ENCODE measurements around the gene CD52. TPM values are rescaled to one million over a fixed set of nuclear protein-coding genes. Genes with fewer than 3 reads are reported as not detected.

The CD52 gene
- total RNA-seq, 1 experiment from 2014 or later, result 2.8 TPM

GRCh38 chr1:26287033-26287711 lies 30.6 kb upstream of the CD52 start:
- no peak overlapping the region for H3K4me3 Mint-ChIP-seq
- POLR2A ChIA-PET, result no interaction called here
- no peak for ATAC-seq
- TF ChIP-seq ZBTB43 (CRISPR knock-in tag; IDR thresholded peaks at IDR 0.05) (no peak), E2F5 (CRISPR knock-in tag; IDR thresholded peaks at IDR 0.05) (no peak), RELA (CRISPR knock-in tag; IDR thresholded peaks at IDR 0.05; ENCODE audit: borderline replicate concordance) (no peak), JAZF1 (CRISPR knock-in tag; IDR thresholded peaks at IDR 0.05) (no peak)
- no peaks in the 10 kb centered on the region for H3K9me3 Mint-ChIP-seq
- H3K27ac Mint-ChIP-seq, result no peak overlapping the region
- no peak for DNase-seq (ENCODE audit: low spot score)
- CTCF ChIA-PET, result interaction anchor here (0.6 to 11.1 kb wide), 5 partner anchors 32 to 183 kb away, joined by 3 to 306 read pairs (median 15); partner anchors contain the start of gene CD52
- no peaks in the 10 kb centered on the region; the same call in 1 of the 2 replicates for H3K27me3 Mint-ChIP-seq (ENCODE audit: low read depth)
- H3K4me1 Mint-ChIP-seq, result peaks cover 41% of the 10 kb centered on the region
- H3K36me3 Mint-ChIP-seq, result no peaks in the 10 kb centered on the region

GRCh38 chr1:26287811-26288210 lies 29.9 kb upstream of the CD52 start:
- ATAC-seq (no peak), DNase-seq (ENCODE audit: low spot score) (no peak)
- no peaks in the 10 kb centered on the region; the same call in 1 of the 2 replicates for H3K27me3 Mint-ChIP-seq (ENCODE audit: low read depth)
- POLR2A ChIA-PET, result no interaction called here
- H3K36me3 Mint-ChIP-seq, result no peaks in the 10 kb centered on the region
- TF ChIP-seq ZBTB43 (CRISPR knock-in tag; IDR thresholded peaks at IDR 0.05) (no peak), MLX (CRISPR knock-in tag; IDR thresholded peaks at IDR 0.05) (no peak), NFYB (CRISPR knock-in tag; conservative IDR thresholded peaks at IDR 0.05; ENCODE audit: low read depth) (no peak), E2F5 (CRISPR knock-in tag; IDR thresholded peaks at IDR 0.05) (no peak), OVOL2 (CRISPR knock-in tag; IDR thresholded peaks at IDR 0.05; ENCODE audit: borderline replicate concordance) (no peak), ZBTB21 (CRISPR knock-in tag; IDR thresholded peaks at IDR 0.05; ENCODE audit: borderline replicate concordance) (no peak), ATF6 (CRISPR knock-in tag; IDR thresholded peaks at IDR 0.05) (no peak), ZNF263 (CRISPR knock-in tag; IDR thresholded peaks at IDR 0.05; ENCODE audit: low read depth) (no peak), SOX15 (CRISPR knock-in tag; IDR thresholded peaks at IDR 0.05) (no peak), STAT6 (CRISPR knock-in tag; conservative IDR thresholded peaks at IDR 0.05; ENCODE audit: low read depth) (no peak), ETV6 (CRISPR knock-in tag; IDR thresholded peaks at IDR 0.05) (no peak)
- CTCF ChIA-PET, result interaction anchor here (1.1 to 11.1 kb wide), 4 partner anchors 31 to 108 kb away, joined by 3 to 306 read pairs (median 9); partner anchors contain the start of genes CATSPER4 and CD52
- H3K9me3 Mint-ChIP-seq, result no peaks in the 10 kb centered on the region
- H3K4me3 Mint-ChIP-seq, result no peak overlapping the region
- peaks cover 35% of the 10 kb centered on the region for H3K4me1 Mint-ChIP-seq
- H3K27ac Mint-ChIP-seq, result no peak overlapping the region

All from WTC11 (cell line).